H9 (cell line): ENCODE results near the gene SNAP25. TPM values are rescaled to one million over a fixed set of nuclear protein-coding genes. Genes with fewer than 3 reads are reported as not detected.

Source experiments
- DNase-seq: peaks from one replicate; pipeline ENCODE4 v3.0.0-alpha.2; 2017
- H2AFZ ChIP-seq: one replicate; pipeline ENCODE4 v1.6.1; 2013; ENCODE audit warnings: mild to moderate bottlenecking, low read length, control low read depth, moderate library complexity
- H2AK5ac ChIP-seq: 2 replicates; pipeline ENCODE4 v1.6.1; 2013; ENCODE audit warnings: low read length, control low read depth, mixed read lengths; ENCODE audit not compliant: insufficient read length
- H2BK120ac ChIP-seq: one replicate; pipeline ENCODE4 v1.6.1; 2013; ENCODE audit warnings: low read depth, mild to moderate bottlenecking, low read length, control low read depth, inconsistent platforms; ENCODE audit not compliant: poor library complexity, severe bottlenecking
- H2BK12ac ChIP-seq: 2 replicates; pipeline ENCODE4 v1.6.1; 2013; ENCODE audit warnings: low read length, control low read depth, mixed read lengths, low read depth; ENCODE audit not compliant: insufficient read length
- H2BK15ac ChIP-seq: 2 replicates; pipeline ENCODE4 v1.6.1; 2013; ENCODE audit warnings: low read depth, low read length, control low read depth
- H2BK20ac ChIP-seq: one replicate; pipeline ENCODE4 v1.6.1; 2013; ENCODE audit warnings: low read depth, mild to moderate bottlenecking, low read length, control low read depth, inconsistent platforms; ENCODE audit not compliant: poor library complexity, severe bottlenecking
- H2BK5ac ChIP-seq: 2 replicates; pipeline ENCODE4 v1.6.1; 2013; ENCODE audit warnings: low read length, control low read depth, mixed read lengths; ENCODE audit not compliant: insufficient read length
- H3K14ac ChIP-seq: 2 replicates; pipeline ENCODE4 v1.6.1; 2013; ENCODE audit warnings: low read length, control low read depth; ENCODE audit not compliant: insufficient read depth
- H3K18ac ChIP-seq: 2 replicates; pipeline ENCODE4 v1.6.1; 2013; ENCODE audit warnings: low read depth, mild to moderate bottlenecking, mixed read lengths, low read length, control low read depth; ENCODE audit not compliant: insufficient read length
- H3K23ac ChIP-seq: 2 replicates; pipeline ENCODE4 v1.6.1; 2013; ENCODE audit warnings: low read length, control low read depth, mixed read lengths, low read depth; ENCODE audit not compliant: insufficient read length
- H3K23me2 ChIP-seq: 2 replicates; pipeline ENCODE4 v1.6.1; 2013; ENCODE audit warnings: low read depth, mild to moderate bottlenecking, mixed read lengths, low read length, control low read depth; ENCODE audit not compliant: insufficient read length, poor library complexity, severe bottlenecking
- H3K27ac ChIP-seq: 2 replicates; pipeline ENCODE4 v1.5.1; 2013; ENCODE audit warnings: low read length, control low read depth, mixed read lengths, low read depth; ENCODE audit not compliant: insufficient read length
- H3K27me3 ChIP-seq: 2 replicates; pipeline ENCODE4 v1.6.1; 2013; ENCODE audit warnings: low read length, control low read depth, inconsistent platforms; ENCODE audit not compliant: insufficient read depth
- H3K4ac ChIP-seq: 2 replicates; pipeline ENCODE4 v1.6.1; 2013; ENCODE audit warnings: low read depth, mild to moderate bottlenecking, control low read depth, inconsistent platforms, low read length, moderate library complexity
- H3K4me1 ChIP-seq: 2 replicates; pipeline ENCODE4 v1.6.1; 2013; ENCODE audit warnings: low read length, control low read depth, inconsistent platforms; ENCODE audit not compliant: insufficient read depth
- H3K4me2 ChIP-seq: 2 replicates; pipeline ENCODE4 v1.6.1; 2013; ENCODE audit warnings: low read length, control low read depth, mixed read lengths; ENCODE audit not compliant: insufficient read length, insufficient read depth
- H3K56ac ChIP-seq: 2 replicates; pipeline ENCODE4 v1.6.1; 2013; ENCODE audit warnings: low read depth, mild to moderate bottlenecking, mixed read lengths, low read length, control low read depth; ENCODE audit not compliant: insufficient read length
- H3K79me1 ChIP-seq: 2 replicates; pipeline ENCODE4 v1.6.1; 2013; ENCODE audit warnings: low read depth, mild to moderate bottlenecking, moderate library complexity, low read length, control low read depth, inconsistent platforms; ENCODE audit not compliant: insufficient read depth, poor library complexity, severe bottlenecking
- H3K79me2 ChIP-seq: 2 replicates; pipeline ENCODE4 v1.6.1; 2013; ENCODE audit warnings: low read length, control low read depth, inconsistent platforms; ENCODE audit not compliant: insufficient read depth
- H3K9ac ChIP-seq: 2 replicates; pipeline ENCODE4 v1.6.1; 2013; ENCODE audit warnings: low read length, control low read depth, mixed read lengths; ENCODE audit not compliant: insufficient read length; ENCODE audit errors: extremely low read depth
- H3K9me3 ChIP-seq: one replicate; pipeline ENCODE4 v1.6.1; 2013; ENCODE audit warnings: low read depth, low read length, inconsistent platforms; ENCODE audit not compliant: control insufficient read depth
- H3T11ph ChIP-seq: one replicate; pipeline ENCODE4 v1.6.1; 2013; ENCODE audit warnings: mild to moderate bottlenecking, low read length, control low read depth, inconsistent platforms
- H4K20me1 ChIP-seq: one replicate; pipeline ENCODE4 v1.6.1; 2013; ENCODE audit not compliant: control insufficient read depth, insufficient read length, insufficient read depth
- H4K5ac ChIP-seq: 2 replicates; pipeline ENCODE4 v1.6.1; 2013; ENCODE audit warnings: low read depth, mild to moderate bottlenecking, mixed read lengths, low read length, control low read depth; ENCODE audit not compliant: insufficient read length
- H4K8ac ChIP-seq: replicated peaks from 2 replicates; pipeline ENCODE4 v1.6.1; 2013; ENCODE audit warnings: low read length, control low read depth, mixed read lengths, low read depth; ENCODE audit not compliant: insufficient read length
- H4K91ac ChIP-seq: 2 replicates; pipeline ENCODE4 v1.6.1; 2013; ENCODE audit warnings: low read depth, mild to moderate bottlenecking, moderate library complexity, mixed read lengths, low read length, control low read depth; ENCODE audit not compliant: insufficient read length
- H3K27ac Mint-ChIP-seq, 3 experiments: 2 replicates in 2 of 3; 3 replicates in 1 of 3; pipeline ENCODE4 v1.8.0; 2020 to 2021; ENCODE audit warnings: mixed read lengths in 3 of 3, mild to moderate bottlenecking in 1 of 3, moderate library complexity in 1 of 3
- H3K27me3 Mint-ChIP-seq: 2 replicates; pipeline ENCODE4 v1.8.0; 2021; ENCODE audit warnings: low read depth, mild to moderate bottlenecking, moderate library complexity, mixed read lengths
- H3K36me3 Mint-ChIP-seq, 3 experiments: 2 replicates in 2 of 3; 3 replicates in 1 of 3; pipeline ENCODE4 v1.8.0; 2020 to 2021; ENCODE audit warnings: low read depth in 3 of 3, mixed read lengths in 3 of 3; ENCODE audit not compliant: insufficient read depth in 1 of 3
- H3K4me1 Mint-ChIP-seq, 2 experiments: 2 replicates each; pipeline ENCODE4 v1.8.0; 2020; ENCODE audit warnings: mixed read lengths in 2 of 2
- H3K4me3 Mint-ChIP-seq, 2 experiments: 2 replicates in 1 of 2; 3 replicates in 1 of 2; pipeline ENCODE4 v1.8.0; 2020 to 2021; ENCODE audit warnings: mild to moderate bottlenecking in 2 of 2, mixed read lengths in 2 of 2, moderate library complexity in 1 of 2
- H3K9me3 Mint-ChIP-seq, 2 experiments: 2 replicates in 1 of 2; 3 replicates in 1 of 2; pipeline ENCODE4 v1.8.0; 2020; ENCODE audit warnings: mild to moderate bottlenecking in 2 of 2, mixed read lengths in 2 of 2, moderate library complexity in 1 of 2
- CTCF ChIP-seq: fragments of 200-600 bp; sonication (generic); conservative IDR thresholded peaks from 3 replicates; pipeline ENCODE4 v1.8.0; 2021; ENCODE audit warnings: antibody characterized with exemption, mild to moderate bottlenecking
- WGBS: extraction: QIAGEN DNeasy Blood & Tissue Kit; methylation state at CpG from one replicate; pipeline ENCODE4 v1.1.7; 2013; ENCODE audit warnings: missing lambda C conversion rate, low lambda C conversion rate, mixed read lengths; ENCODE audit not compliant: insufficient read length; ENCODE audit errors: extremely low coverage; 5-methylcytosine and 5-hydroxymethylcytosine counted together
- total RNA-seq: library from RNA; stranded (reverse); gene quantifications from 2 replicates; pipeline ENCODE4 v1.2.1, GENCODE V29; 2021

Gene SNAP25
- total RNA-seq, 1 experiment from 2014 or later, result 0.13 TPM

GRCh38 chr20:10318291-10319024 is 99.8 kb downstream of the SNAP25 start:
- no peaks in the 10 kb centered on the region for H3K9me3 ChIP-seq
- H3K79me2 ChIP-seq, result no peaks in the 10 kb centered on the region
- H3K4me2 ChIP-seq, result no peak overlapping the region
- no peak overlapping the region for H2BK5ac ChIP-seq
- no peak overlapping the region for H3K27ac ChIP-seq
- no peak overlapping the region for H4K5ac ChIP-seq
- H3K4me1 Mint-ChIP-seq, result peaks cover 37% of the 10 kb centered on the region in 2 experiments
- H3K36me3 Mint-ChIP-seq, result peaks cover 3 to 18% (median 6%) of the 10 kb centered on the region in 3 experiments; a peak in 6 of 7 replicates
- no peak overlapping the region for H2BK20ac ChIP-seq
- no peak overlapping the region for H2AK5ac ChIP-seq
- H4K91ac ChIP-seq, result no peak overlapping the region
- no peak overlapping the region for H3K4ac ChIP-seq
- H3K9ac ChIP-seq, result no peak overlapping the region
- no peaks in the 10 kb centered on the region for H3K23me2 ChIP-seq
- H4K20me1 ChIP-seq, result no peaks in the 10 kb centered on the region
- no peak overlapping the region for H2BK12ac ChIP-seq
- H2BK120ac ChIP-seq, result no peak overlapping the region
- H3K9me3 Mint-ChIP-seq, result peaks cover 4 to 14% of the 10 kb centered on the region in 2 experiments; a peak in 4 of 5 replicates
- H3K27me3 ChIP-seq, result no peaks in the 10 kb centered on the region
- H3K14ac ChIP-seq, result no peak overlapping the region
- H4K8ac ChIP-seq, result no peak overlapping the region
- H3K27me3 Mint-ChIP-seq, result no peaks in the 10 kb centered on the region; the same call in 1 of the 2 replicates
- no peak overlapping the region for H3K23ac ChIP-seq
- H3K4me1 ChIP-seq, result peaks cover 3% of the 10 kb centered on the region; the same call in 1 of the 2 replicates
- no peak for TF ChIP-seq CTCF
- H2AFZ ChIP-seq, result no peak overlapping the region
- no peak overlapping the region for H3T11ph ChIP-seq
- no peak overlapping the region for H3K27ac Mint-ChIP-seq
- DNase-seq, result no peak
- WGBS, result no CpG with 5 or more reads among the region's 5 CpGs
- H3K79me1 ChIP-seq, result no peaks in the 10 kb centered on the region
- no peak overlapping the region for H3K4me3 Mint-ChIP-seq
- no peak overlapping the region for H3K18ac ChIP-seq
- no peak overlapping the region for H2BK15ac ChIP-seq
- no peak overlapping the region for H3K56ac ChIP-seq
